HepG2 (cell line): ENCODE results near the gene ARHGAP33. TPM values are rescaled to one million over a fixed set of nuclear protein-coding genes. Genes with fewer than 3 reads are reported as not detected.

Source experiments
- ARNTL ChIP-seq: sonication (generic); formaldehyde crosslinking; IDR thresholded peaks from 2 replicates; pipeline ENCODE4 v1.4.0; 2020; ENCODE audit warnings: mild to moderate bottlenecking, missing genetic modification reagents
- BORCS8-MEF2B ChIP-seq: sonication (generic); formaldehyde crosslinking; IDR thresholded peaks from 2 replicates; pipeline ENCODE4 v1.8.0; 2022; ENCODE audit warnings: mild to moderate bottlenecking, missing genetic modification reagents
- CENPX ChIP-seq: sonication (generic); formaldehyde crosslinking; IDR thresholded peaks from 2 replicates; pipeline ENCODE4 v1.9.0; 2021; ENCODE audit warnings: mild to moderate bottlenecking, missing genetic modification reagents, moderate library complexity
- CREB3 ChIP-seq: sonication (generic); formaldehyde crosslinking; IDR thresholded peaks from 2 replicates; pipeline ENCODE4 v1.5.0; 2020; ENCODE audit warnings: missing genetic modification reagents
- ERF ChIP-seq: IDR thresholded peaks from 2 replicates; pipeline ENCODE4 v1.6.1; 2018; ENCODE audit warnings: missing biosample characterization, missing genetic modification reagents
- FOXP1 ChIP-seq, 2 experiments: fragments of 450-650 bp in 1 of 2; IDR thresholded peaks; 2 replicates each; pipeline ENCODE4 v1.6.1; 2017 to 2018; ENCODE audit warnings: antibody characterized with exemption in 1 of 2
- GATAD2A ChIP-seq: IDR thresholded peaks from 2 replicates; pipeline ENCODE4 v1.6.1; 2016
- HMGXB4 ChIP-seq, 2 experiments: sonication (generic) in 1 of 2; formaldehyde crosslinking in 1 of 2; IDR thresholded peaks; 2 replicates each; pipeline versions ENCODE4 v1.4.0 to v1.6.1; 2018 to 2020; ENCODE audit warnings: missing genetic modification reagents in 2 of 2, borderline replicate concordance in 1 of 2, low read depth in 1 of 2, mild to moderate bottlenecking in 1 of 2, missing biosample characterization in 1 of 2
- KDM2A ChIP-seq: sonication (generic); formaldehyde crosslinking; IDR thresholded peaks from 2 replicates; pipeline ENCODE4 v1.4.0; 2020; ENCODE audit warnings: low read depth, missing genetic modification reagents, borderline replicate concordance
- PLRG1 ChIP-seq: fragments of 450-650 bp; conservative IDR thresholded peaks from 2 replicates; pipeline ENCODE4 v1.6.1; 2016
- RXRA ChIP-seq: sonication (generic); formaldehyde crosslinking; IDR thresholded peaks from 2 replicates; pipeline ENCODE4 v1.5.1; 2020; ENCODE audit warnings: missing genetic modification reagents
- SATB2 ChIP-seq: sonication (generic); formaldehyde crosslinking; IDR thresholded peaks from 2 replicates; pipeline ENCODE4 v1.5.0; 2020; ENCODE audit warnings: missing genetic modification reagents
- SMARCC2 ChIP-seq: fragments of 450-650 bp; IDR thresholded peaks from 2 replicates; pipeline ENCODE4 v1.6.1; 2017; ENCODE audit warnings: antibody characterized with exemption, mild to moderate bottlenecking
- SRSF1 ChIP-seq: fragments of 200-400 bp; formaldehyde crosslinking; optimal IDR thresholded peaks from 2 replicates; pipeline ENCODE3; 2017; ENCODE audit warnings: mild to moderate bottlenecking, low read depth, low read length, moderate library complexity
- ZNF460 ChIP-seq: sonication (generic); formaldehyde crosslinking; IDR thresholded peaks from 2 replicates; pipeline ENCODE4 v1.5.1; 2020; ENCODE audit warnings: missing genetic modification reagents, mild to moderate bottlenecking, borderline replicate concordance
- ZNF709 ChIP-seq: sonication (generic); formaldehyde crosslinking; IDR thresholded peaks from 2 replicates; pipeline ENCODE4 v1.5.0; 2020; ENCODE audit warnings: mild to moderate bottlenecking, missing genetic modification reagents
- ZNF747 ChIP-seq: sonication (generic); formaldehyde crosslinking; IDR thresholded peaks from 2 replicates; pipeline ENCODE4 v1.8.1; 2023; ENCODE audit warnings: missing genetic modification reagents, mild to moderate bottlenecking, borderline replicate concordance
- ZNF800 ChIP-seq: sonication (generic); formaldehyde crosslinking; IDR thresholded peaks from 2 replicates; pipeline ENCODE4 v1.4.0; 2020; ENCODE audit warnings: missing genetic modification reagents
- polyA plus RNA-seq, 8 experiments: library from polyadenylated mRNA; depleted of rRNA in 3 of 8; stranded (reverse) in 7 of 8; unstranded in 1 of 8; fragments of >200 nt; fragmentation: Illumina TruSeq in 4 of 8; extraction: Trizol in 4 of 8; gene quantifications; 2 replicates each; pipeline versions ENCODE4 v1.2.1 to v1.2.3, GENCODE V29; 2011 to 2016; ENCODE audit warnings: low read depth in 4 of 8, missing spikeins in 1 of 8, mixed read lengths in 1 of 8; ENCODE audit not compliant: insufficient read depth in 1 of 8
- total RNA-seq, 5 experiments: library from RNA; depleted of rRNA; stranded (reverse); fragments of >200 nt; fragmentation: Illumina TruSeq; extraction: Trizol; gene quantifications; 2 replicates each; pipeline ENCODE4 v1.2.3, GENCODE V29; 2016; ENCODE audit warnings: low read depth in 1 of 5
- TF ChIP-seq, protein P1 (sequence below): sonication (generic); formaldehyde crosslinking; IDR thresholded peaks from 2 replicates; pipeline ENCODE4 v1.4.0; 2020; ENCODE audit warnings: missing genetic modification reagents
- TF ChIP-seq, protein P2 (sequence below): sonication (generic); formaldehyde crosslinking; IDR thresholded peaks from 2 replicates; pipeline ENCODE4 v1.4.0; 2020; ENCODE audit warnings: mild to moderate bottlenecking, low read depth, missing genetic modification reagents

ARHGAP33 gene
- total and polyA plus RNA-seq, 2 of the 13 experiments (the other 11 are each of a cell fraction or from before 2014, with no cell fraction given) = 1.3 to 2.7 TPM

- TF ChIP-seq HMGXB4 (CRISPR knock-in tag; IDR thresholded peaks at IDR 0.05; ENCODE audit: borderline replicate concordance in 1 of 2, low read depth in 1 of 2) (peak; percentile 42 to 77; a peak in 3 of 4 replicates), ARNTL (CRISPR knock-in tag) (peak; percentile 70; the same call in 1 of the 2 replicates), CENPX (no peak), RXRA (CRISPR knock-in tag) (peak; percentile 47; the same call in 1 of the 2 replicates), SRSF1 (no peak), ZNF460 (CRISPR knock-in tag) (no peak), FOXP1 (IDR thresholded peaks at IDR 0.05) (no peak), FOXP1 (CRISPR knock-in tag; IDR thresholded peaks at IDR 0.05) (peak; percentile 60), SMARCC2 (no peak), SATB2 (CRISPR knock-in tag) (0 out of 2 replicates have a peak, but pooled peaks have one; percentile 26), CREB3 (CRISPR knock-in tag) (no peak), ERF (CRISPR knock-in tag) (peak; percentile 50; the same call in 1 of the 2 replicates), BORCS8-MEF2B (CRISPR knock-in tag) (peak; percentile 83), KDM2A (no peak; the same call in 1 of the 2 replicates), ZNF800 (CRISPR knock-in tag) (peak; percentile 15; the same call in 1 of the 2 replicates), ZNF709 (CRISPR knock-in tag) (peak; percentile 41; the same call in 1 of the 2 replicates), GATAD2A (peak; percentile 74), ZNF747 (CRISPR knock-in tag) (peak; percentile 76; the same call in 1 of the 2 replicates), PLRG1 (no peak)
- TF ChIP-seq, protein P1, sequence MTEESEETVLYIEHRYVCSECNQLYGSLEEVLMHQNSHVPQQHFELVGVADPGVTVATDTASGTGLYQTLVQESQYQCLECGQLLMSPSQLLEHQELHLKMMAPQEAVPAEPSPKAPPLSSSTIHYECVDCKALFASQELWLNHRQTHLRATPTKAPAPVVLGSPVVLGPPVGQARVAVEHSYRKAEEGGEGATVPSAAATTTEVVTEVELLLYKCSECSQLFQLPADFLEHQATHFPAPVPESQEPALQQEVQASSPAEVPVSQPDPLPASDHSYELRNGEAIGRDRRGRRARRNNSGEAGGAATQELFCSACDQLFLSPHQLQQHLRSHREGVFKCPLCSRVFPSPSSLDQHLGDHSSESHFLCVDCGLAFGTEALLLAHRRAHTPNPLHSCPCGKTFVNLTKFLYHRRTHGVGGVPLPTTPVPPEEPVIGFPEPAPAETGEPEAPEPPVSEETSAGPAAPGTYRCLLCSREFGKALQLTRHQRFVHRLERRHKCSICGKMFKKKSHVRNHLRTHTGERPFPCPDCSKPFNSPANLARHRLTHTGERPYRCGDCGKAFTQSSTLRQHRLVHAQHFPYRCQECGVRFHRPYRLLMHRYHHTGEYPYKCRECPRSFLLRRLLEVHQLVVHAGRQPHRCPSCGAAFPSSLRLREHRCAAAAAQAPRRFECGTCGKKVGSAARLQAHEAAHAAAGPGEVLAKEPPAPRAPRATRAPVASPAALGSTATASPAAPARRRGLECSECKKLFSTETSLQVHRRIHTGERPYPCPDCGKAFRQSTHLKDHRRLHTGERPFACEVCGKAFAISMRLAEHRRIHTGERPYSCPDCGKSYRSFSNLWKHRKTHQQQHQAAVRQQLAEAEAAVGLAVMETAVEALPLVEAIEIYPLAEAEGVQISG (CRISPR knock-in tag) = peak; percentile 31; the same call in 1 of the 2 replicates
- TF ChIP-seq, protein P2, sequence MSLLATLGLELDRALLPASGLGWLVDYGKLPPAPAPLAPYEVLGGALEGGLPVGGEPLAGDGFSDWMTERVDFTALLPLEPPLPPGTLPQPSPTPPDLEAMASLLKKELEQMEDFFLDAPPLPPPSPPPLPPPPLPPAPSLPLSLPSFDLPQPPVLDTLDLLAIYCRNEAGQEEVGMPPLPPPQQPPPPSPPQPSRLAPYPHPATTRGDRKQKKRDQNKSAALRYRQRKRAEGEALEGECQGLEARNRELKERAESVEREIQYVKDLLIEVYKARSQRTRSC (CRISPR knock-in tag) = no peak
Observed at GRCh38 chr19:35812220-35813042, 37.1 kb downstream of the ARHGAP33 start, which contains the start of gene PRODH2 (continued).
